T-helper 17 cell (primary cell): ENCODE data around the gene SHOC2. TPM values are rescaled to one million over a fixed set of nuclear protein-coding genes. Genes with fewer than 3 reads are reported as not detected.
"Not testable (repeated sequence)": the region's sequence is repeated elsewhere in the genome, so short reads cannot be mapped to it uniquely, and the experiment has no call there.

Experiments used
- ATAC-seq: fragments of 150-1000 bp; cut with Tn5 transposase; 2 replicates; pipeline ENCODE4 v1.10.0; 2021; ENCODE audit warnings: mild to moderate bottlenecking, moderate library complexity
- DNase-seq, 3 donors: peaks; one replicate each; pipeline versions ENCODE4 v3.0.0 to v3.0.0-alpha.2; 2020 to 2021
- H3K9me3 ChIP-seq: one replicate; pipeline ENCODE4 v1.7.0; 2013; ENCODE audit warnings: low read length, mild to moderate bottlenecking; ENCODE audit not compliant: control insufficient read depth, poor library complexity, severe bottlenecking
- H3K27ac Mint-ChIP-seq: one replicate; pipeline ENCODE4 v1.8.0; 2022; ENCODE audit warnings: mild to moderate bottlenecking, moderate library complexity, mixed read lengths
- H3K27me3 Mint-ChIP-seq: one replicate; pipeline ENCODE4 v1.8.0; 2022; ENCODE audit warnings: mixed read lengths
- H3K36me3 Mint-ChIP-seq: one replicate; pipeline ENCODE4 v1.8.0; 2022; ENCODE audit warnings: low read depth, mixed read lengths
- H3K4me1 Mint-ChIP-seq: one replicate; pipeline ENCODE4 v1.8.0; 2022; ENCODE audit warnings: mild to moderate bottlenecking, mixed read lengths
- H3K4me3 Mint-ChIP-seq: one replicate; pipeline ENCODE4 v1.8.0; 2022; ENCODE audit warnings: mild to moderate bottlenecking, moderate library complexity, mixed read lengths
- total RNA-seq, 4 donors: library from RNA in 2 of 4; stranded (reverse) in 2 of 4; gene quantifications; one replicate each; pipeline ENCODE4 v1.2.3 and lab custom pipeline; 2022 to 2026

SHOC2 gene
- total RNA-seq, 2 donors from 2014 or later = 68.0 to 71.1 TPM

- Mint-ChIP-seq H3K36me3 (peaks cover 2% of the 10 kb centered on the region), H3K4me3 (peak overlapping the region; percentile 62)
Measured at GRCh38 chr10:110915035-110915434, 4.4 kb upstream of the SHOC2 start.

GRCh38 chr10:110915600-110915999, 3.8 kb upstream of the SHOC2 start:
- ATAC-seq, H3K36me3 Mint-ChIP-seq, H3K4me3 Mint-ChIP-seq, H3K9me3 ChIP-seq, H3K27me3 Mint-ChIP-seq, DNase-seq: not testable (repeated sequence)
- Mint-ChIP-seq H3K4me1 (peaks cover 22% of the 10 kb centered on the region), H3K27ac (peak overlapping the region; percentile 32)

More at GRCh38 chr10:110915035-110915434, 4.4 kb upstream of the SHOC2 start:
- DNase-seq (no peak), ATAC-seq (no peak)
- peak overlapping the region; percentile 32 for H3K27ac Mint-ChIP-seq
- H3K27me3 Mint-ChIP-seq = no peaks in the 10 kb centered on the region
- no peaks in the 10 kb centered on the region for H3K9me3 ChIP-seq
- H3K4me1 Mint-ChIP-seq = peaks cover 22% of the 10 kb centered on the region

GRCh38 chr10:110916554-110917346, 2.7 kb upstream of the SHOC2 start:
- ATAC-seq (no peak), DNase-seq (no peak)
- H3K4me3 Mint-ChIP-seq = no peak overlapping the region
- H3K27ac Mint-ChIP-seq = peak overlapping the region; percentile 100
- H3K4me1 Mint-ChIP-seq = peaks cover 17% of the 10 kb centered on the region
- no peaks in the 10 kb centered on the region for H3K9me3 ChIP-seq
- H3K36me3 Mint-ChIP-seq = peaks cover 4% of the 10 kb centered on the region
- no peaks in the 10 kb centered on the region for H3K27me3 Mint-ChIP-seq

- no peak for ATAC-seq
- H3K36me3 Mint-ChIP-seq = peaks cover 4% of the 10 kb centered on the region
Measured at GRCh38 chr10:110918269-110918642, 1.1 kb upstream of the SHOC2 start.

GRCh38 chr10:110918643-110919348, 608 bp upstream of the SHOC2 start, which contains the start of gene BBIP1:
Gene BBIP1 (minus strand): TSS chr10:110919180. CDS start chr10:110918157, 1,023 bp downstream.
- H3K4me3 Mint-ChIP-seq = peak within 1 kb of the TSS; percentile 98

More at GRCh38 chr10:110918269-110918642, 1.1 kb upstream of the SHOC2 start:
- Mint-ChIP-seq H3K27ac (peak overlapping the region; percentile 100), H3K27me3 (no peaks in the 10 kb centered on the region), H3K4me1 (peaks cover 23% of the 10 kb centered on the region), H3K4me3 (peak overlapping the region; percentile 98)
- H3K9me3 ChIP-seq = no peaks in the 10 kb centered on the region
- DNase-seq = peak; percentile 73 to 81 (median 77)

GRCh38 chr10:110919971-110920881, 822 bp downstream of the SHOC2 start:
- peak overlapping the region; percentile 98 for H3K4me3 Mint-ChIP-seq
- H3K9me3 ChIP-seq = no peaks in the 10 kb centered on the region
- H3K4me1 Mint-ChIP-seq = peaks cover 29% of the 10 kb centered on the region
- DNase-seq (peak in 1 of 3 donors; percentile 8), ATAC-seq (no peak)
- H3K36me3 Mint-ChIP-seq = peaks cover 4% of the 10 kb centered on the region
- no peaks in the 10 kb centered on the region for H3K27me3 Mint-ChIP-seq
- peak overlapping the region; percentile 100 for H3K27ac Mint-ChIP-seq

More at GRCh38 chr10:110918643-110919348, 608 bp upstream of the SHOC2 start, which contains the start of gene BBIP1:
- H3K36me3 Mint-ChIP-seq = peaks cover 4% of the 10 kb centered on the region
- H3K27me3 Mint-ChIP-seq = no peaks in the 10 kb centered on the region
- peak; percentile 94 for ATAC-seq
- no peaks in the 10 kb centered on the region for H3K9me3 ChIP-seq
- peak within 1 kb of the TSS; percentile 100 for H3K27ac Mint-ChIP-seq
- DNase-seq = no peak
- H3K4me1 Mint-ChIP-seq = peaks cover 26% of the 10 kb centered on the region

GRCh38 chr10:110923856-110924493, 4.6 kb downstream of the SHOC2 start:
- ATAC-seq (no peak), DNase-seq (no peak)
- Mint-ChIP-seq H3K4me3 (no peak overlapping the region), H3K36me3 (peaks cover 3% of the 10 kb centered on the region), H3K27ac (peak overlapping the region; percentile 75), H3K27me3 (no peaks in the 10 kb centered on the region), H3K4me1 (peaks cover 29% of the 10 kb centered on the region)
- H3K9me3 ChIP-seq = no peaks in the 10 kb centered on the region

- peaks cover 25% of the 10 kb centered on the region for H3K4me1 Mint-ChIP-seq
- H3K27ac Mint-ChIP-seq = no peak overlapping the region
- H3K27me3 Mint-ChIP-seq = no peaks in the 10 kb centered on the region
- ATAC-seq = peak; percentile 71
- no peak for DNase-seq
- no peaks in the 10 kb centered on the region for H3K9me3 ChIP-seq
- H3K4me3 Mint-ChIP-seq = no peak overlapping the region
- H3K36me3 Mint-ChIP-seq = no peaks in the 10 kb centered on the region
Measured at GRCh38 chr10:110927461-110927860, 8.1 kb downstream of the SHOC2 start.

GRCh38 chr10:110931769-110932381, 12.5 kb downstream of the SHOC2 start:
- ATAC-seq (no peak), DNase-seq (no peak)
- Mint-ChIP-seq H3K4me1 (peaks cover 14% of the 10 kb centered on the region), H3K36me3 (peaks cover 2% of the 10 kb centered on the region), H3K27ac (no peak overlapping the region), H3K4me3 (no peak overlapping the region), H3K27me3 (no peaks in the 10 kb centered on the region)
- no peaks in the 10 kb centered on the region for H3K9me3 ChIP-seq

- peaks cover 16% of the 10 kb centered on the region for H3K4me1 Mint-ChIP-seq
- no peaks in the 10 kb centered on the region for H3K27me3 Mint-ChIP-seq
- ATAC-seq (no peak), DNase-seq (no peak)
- peaks cover 4% of the 10 kb centered on the region for H3K36me3 Mint-ChIP-seq
- H3K27ac Mint-ChIP-seq = no peak overlapping the region
- H3K9me3 ChIP-seq = no peaks in the 10 kb centered on the region
- H3K4me3 Mint-ChIP-seq = peak overlapping the region; percentile 12
Measured at GRCh38 chr10:110932505-110933180, 13.2 kb downstream of the SHOC2 start.

- peaks cover 4% of the 10 kb centered on the region for H3K36me3 Mint-ChIP-seq
- DNase-seq (no peak), ATAC-seq (no peak)
- no peaks in the 10 kb centered on the region for H3K27me3 Mint-ChIP-seq
- H3K4me1 Mint-ChIP-seq = peaks cover 10% of the 10 kb centered on the region
- H3K27ac Mint-ChIP-seq = no peak overlapping the region
- no peaks in the 10 kb centered on the region for H3K9me3 ChIP-seq
- no peak overlapping the region for H3K4me3 Mint-ChIP-seq
Measured at GRCh38 chr10:110936757-110937156, 17.4 kb downstream of the SHOC2 start.
